Thoracic aorta (tissue), 2 donors: ENCODE measurements around the gene ALX1. TPM values are rescaled to one million over a fixed set of nuclear protein-coding genes. Genes with fewer than 3 reads are reported as not detected.

Experiments used
- ATAC-seq: fragments of 150-250 bp; one replicate; pipeline ENCODE4 v1.8.0; 2017; ENCODE audit warnings: low read depth; ENCODE audit not compliant: insufficient number of reproducible peaks, low FRiP score
- DNase-seq: peaks from one replicate; pipeline ENCODE4 v3.0.0-alpha.2; 2020; ENCODE audit warnings: low spot score
- H3K27ac ChIP-seq, 2 donors: fragments of 200-600 bp; sonication (generic); 1 replicate in 1 of 2; 2 replicates in 1 of 2; pipeline ENCODE4 v1.5.1; 2016; ENCODE audit warnings: mild to moderate bottlenecking in 2 of 2, moderate library complexity in 2 of 2
- H3K27me3 ChIP-seq: fragments of 200-600 bp; sonication (generic); replicated peaks from 2 replicates; pipeline ENCODE4 v1.6.0; 2016; ENCODE audit warnings: mild to moderate bottlenecking; ENCODE audit not compliant: insufficient read depth
- H3K36me3 ChIP-seq: fragments of 200-600 bp; sonication (generic); one replicate; pipeline ENCODE4 v1.5.1; 2016
- H3K4me1 ChIP-seq, 2 donors: fragments of 200-600 bp; sonication (generic); 1 replicate in 1 of 2; 2 replicates in 1 of 2; pipeline versions ENCODE4 v1.5.1 to v1.6.0; 2016; ENCODE audit warnings: low read depth in 2 of 2, mild to moderate bottlenecking in 1 of 2; ENCODE audit not compliant: control insufficient read depth in 1 of 2
- H3K4me3 ChIP-seq: fragments of 200-600 bp; sonication (generic); 2 replicates; pipeline ENCODE4 v1.5.1; 2016; ENCODE audit warnings: mild to moderate bottlenecking
- H3K9me3 ChIP-seq: fragments of 200-600 bp; sonication (generic); 2 replicates; pipeline ENCODE4 v1.5.1; 2016
- total RNA-seq, 2 donors: library from RNA; depleted of rRNA; stranded (reverse); fragments of >200 nt; gene quantifications; one replicate each; pipeline versions ENCODE4 v1.1.0 to v1.2.3, GENCODE V29; 2016
- TF ChIP-seq, protein P1 (sequence below): fragments of 200-600 bp; sonication (generic); IDR thresholded peaks from one replicate; pipeline ENCODE4 v1.5.1; 2019; ENCODE audit warnings: antibody characterized with exemption

ALX1 gene
- total RNA-seq, 2 donors from 2014 or later = not detected

GRCh38 chr12:85260447-85260846 lies 19.6 kb upstream of the ALX1 start:
- ATAC-seq (no peak), DNase-seq (no peak)
- Histone ChIP-seq H3K4me3 (no peak overlapping the region), H3K36me3 (no peaks in the 10 kb centered on the region), H3K4me1 (no peaks in the 10 kb centered on the region), H3K27ac (no peak overlapping the region), H3K27me3 (no peaks in the 10 kb centered on the region), H3K9me3 (no peaks in the 10 kb centered on the region)
- TF ChIP-seq, protein P1, sequence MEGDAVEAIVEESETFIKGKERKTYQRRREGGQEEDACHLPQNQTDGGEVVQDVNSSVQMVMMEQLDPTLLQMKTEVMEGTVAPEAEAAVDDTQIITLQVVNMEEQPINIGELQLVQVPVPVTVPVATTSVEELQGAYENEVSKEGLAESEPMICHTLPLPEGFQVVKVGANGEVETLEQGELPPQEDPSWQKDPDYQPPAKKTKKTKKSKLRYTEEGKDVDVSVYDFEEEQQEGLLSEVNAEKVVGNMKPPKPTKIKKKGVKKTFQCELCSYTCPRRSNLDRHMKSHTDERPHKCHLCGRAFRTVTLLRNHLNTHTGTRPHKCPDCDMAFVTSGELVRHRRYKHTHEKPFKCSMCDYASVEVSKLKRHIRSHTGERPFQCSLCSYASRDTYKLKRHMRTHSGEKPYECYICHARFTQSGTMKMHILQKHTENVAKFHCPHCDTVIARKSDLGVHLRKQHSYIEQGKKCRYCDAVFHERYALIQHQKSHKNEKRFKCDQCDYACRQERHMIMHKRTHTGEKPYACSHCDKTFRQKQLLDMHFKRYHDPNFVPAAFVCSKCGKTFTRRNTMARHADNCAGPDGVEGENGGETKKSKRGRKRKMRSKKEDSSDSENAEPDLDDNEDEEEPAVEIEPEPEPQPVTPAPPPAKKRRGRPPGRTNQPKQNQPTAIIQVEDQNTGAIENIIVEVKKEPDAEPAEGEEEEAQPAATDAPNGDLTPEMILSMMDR = no peak

- Histone ChIP-seq H3K9me3 (no peaks in the 10 kb centered on the region), H3K27me3 (no peaks in the 10 kb centered on the region), H3K4me3 (no peak overlapping the region), H3K27ac (no peak overlapping the region), H3K36me3 (no peaks in the 10 kb centered on the region), H3K4me1 (no peaks in the 10 kb centered on the region)
- no peak for DNase-seq
- TF ChIP-seq, protein P1 = no peak
- no peak for ATAC-seq
Measured at GRCh38 chr12:85260896-85261295, 19.1 kb upstream of the ALX1 start.

DNA sequence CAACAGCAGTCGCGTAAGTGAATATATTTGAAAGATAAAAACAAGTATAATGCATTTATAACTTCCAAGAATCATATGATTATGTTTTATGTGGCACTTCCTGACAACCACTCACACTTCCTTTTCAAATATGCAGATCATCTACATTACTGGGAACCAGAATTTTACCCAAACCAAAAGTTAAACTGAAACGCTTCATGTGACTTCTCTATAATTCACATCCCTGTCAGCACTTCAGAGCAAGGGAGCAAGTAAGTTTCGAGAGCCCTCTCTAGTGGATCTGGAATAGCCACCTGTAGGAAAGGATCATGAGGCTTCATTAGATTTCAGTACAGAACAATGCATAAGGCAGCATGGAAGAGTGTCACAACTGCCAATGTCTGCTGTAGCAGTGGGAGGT lies 13.7 kb upstream of the ALX1 start:
- Histone ChIP-seq H3K36me3 (no peaks in the 10 kb centered on the region), H3K27ac (no peak overlapping the region), H3K4me1 (no peaks in the 10 kb centered on the region), H3K27me3 (no peaks in the 10 kb centered on the region), H3K9me3 (no peaks in the 10 kb centered on the region), H3K4me3 (no peak overlapping the region)
- ATAC-seq = no peak
- no peak for DNase-seq
- TF ChIP-seq, protein P1 = no peak

DNA sequence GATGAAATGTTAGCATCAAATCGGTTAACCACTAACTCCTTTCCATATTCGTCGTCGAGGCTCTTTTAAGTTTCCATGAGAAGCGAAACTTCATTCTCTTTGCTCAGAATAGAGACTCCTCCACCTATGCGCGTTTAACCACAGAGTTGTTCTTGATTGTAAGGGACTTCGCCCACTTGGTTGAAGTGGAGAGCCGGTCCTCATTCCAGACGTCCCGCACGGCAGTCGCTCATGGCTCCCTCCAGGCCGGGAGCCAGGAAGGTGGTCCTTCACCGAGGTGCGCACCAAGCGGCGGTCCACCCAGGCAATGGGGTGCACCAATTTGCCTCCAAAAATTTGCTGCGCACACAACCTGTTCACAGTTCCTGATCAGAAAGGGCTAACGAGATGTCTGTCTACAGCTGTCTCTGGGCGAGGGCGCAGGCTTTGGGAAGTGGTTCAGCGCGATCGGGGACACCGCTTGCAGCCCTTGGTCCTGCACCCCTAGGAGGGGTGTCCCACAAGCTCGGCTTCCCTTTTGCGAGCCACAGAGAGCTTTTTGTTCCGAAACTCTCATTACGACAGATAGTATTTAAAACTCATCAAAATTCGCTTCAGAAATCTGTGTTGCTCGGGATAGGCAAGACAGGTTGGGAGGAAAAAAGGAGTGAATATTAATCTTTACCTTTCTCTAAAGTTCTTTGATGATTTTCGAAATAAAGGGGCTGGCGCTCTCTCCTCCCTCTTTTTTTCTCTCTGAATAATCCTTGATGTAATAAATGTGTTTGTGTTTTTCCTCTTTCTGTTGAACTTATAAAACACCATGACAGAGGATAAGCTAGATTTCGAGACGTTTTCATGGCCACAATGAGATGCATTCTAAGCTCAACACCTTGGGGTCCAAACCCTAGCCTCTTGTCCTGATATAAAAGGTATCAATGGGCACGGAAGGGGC lies 6.4 kb upstream of the ALX1 start:
- Histone ChIP-seq H3K4me3 (no peak overlapping the region), H3K4me1 (peaks cover 0 to 4% of the 10 kb centered on the region in 2 donors), H3K27ac (no peak overlapping the region), H3K9me3 (no peaks in the 10 kb centered on the region), H3K36me3 (no peaks in the 10 kb centered on the region), H3K27me3 (no peaks in the 10 kb centered on the region)
- TF ChIP-seq, protein P1 = no peak
- no peak for DNase-seq
- no peak for ATAC-seq

DNA sequence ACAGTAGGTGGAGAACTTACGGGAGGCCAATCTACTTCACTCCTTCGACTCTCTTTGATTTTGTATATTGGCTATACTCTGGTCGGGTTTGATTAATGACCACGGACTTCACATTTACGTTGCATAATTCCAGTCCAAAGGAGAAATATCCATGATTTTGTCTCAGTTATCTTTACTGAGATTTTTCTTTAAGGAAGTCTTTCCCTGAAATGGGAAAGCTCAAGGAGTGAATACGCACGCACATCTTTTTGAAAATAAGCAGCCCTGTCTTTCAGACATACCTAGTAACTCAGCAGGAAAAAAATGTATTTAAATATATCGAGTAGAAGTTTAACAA lies 5.7 kb upstream of the ALX1 start:
- TF ChIP-seq, protein P1 = no peak
- H3K36me3 ChIP-seq = no peaks in the 10 kb centered on the region
- H3K9me3 ChIP-seq = no peaks in the 10 kb centered on the region
- DNase-seq = no peak
- no peak for ATAC-seq
- no peak overlapping the region for H3K4me3 ChIP-seq
- H3K27ac ChIP-seq = no peak overlapping the region
- H3K27me3 ChIP-seq = peaks cover 4% of the 10 kb centered on the region
- peaks cover 0 to 4% of the 10 kb centered on the region in 2 donors for H3K4me1 ChIP-seq
